Fibroblast of mammary gland (primary cell): ENCODE measurements around the gene SERTAD3.
"Not testable (repeated sequence)": the region's sequence is repeated elsewhere in the genome, so short reads cannot be mapped to it uniquely, and the experiment has no call there.

Experiments
- DNase-seq: peaks from one replicate; pipeline ENCODE4 v3.0.0-alpha.2; 2010; ENCODE audit warnings: low read depth
- H3K4me3 ChIP-seq: 2 replicates; pipeline ENCODE4 v1.5.1; 2011; ENCODE audit warnings: low read depth, mild to moderate bottlenecking, low read length, moderate library complexity; ENCODE audit not compliant: control insufficient read depth
- CTCF ChIP-seq: conservative IDR thresholded peaks from 2 replicates; pipeline ENCODE4 v1.5.1; 2011; ENCODE audit warnings: low read depth, low read length, inconsistent platforms; ENCODE audit not compliant: control insufficient read depth, insufficient read depth

Gene SERTAD3

GRCh38 chr19:40465025-40465556 is 21.0 kb upstream of the SERTAD3 start:
- peak overlapping the region; percentile 75 for H3K4me3 ChIP-seq
- DNase-seq: peak; percentile 85
- no peak for TF ChIP-seq CTCF

- peak; percentile 90 for DNase-seq
- peak overlapping the region; percentile 75 for H3K4me3 ChIP-seq
- peak; percentile 88 for TF ChIP-seq CTCF
These were observed 20.2 kb upstream of the SERTAD3 start for GRCh38 chr19:40464059-40465024.

- H3K4me3 ChIP-seq: not testable (repeated sequence)
- peak; percentile 23 for DNase-seq
These were observed 19.5 kb upstream of the SERTAD3 start for GRCh38 chr19:40463587-40464037.

GRCh38 chr19:40461669-40462221 is 17.6 kb upstream of the SERTAD3 start:
- no peak overlapping the region for H3K4me3 ChIP-seq
- no peak for DNase-seq
- no peak for TF ChIP-seq CTCF

- no peak for TF ChIP-seq CTCF
- no peak overlapping the region for H3K4me3 ChIP-seq
- DNase-seq: no peak
These were observed 16.1 kb upstream of the SERTAD3 start for GRCh38 chr19:40460185-40460584.

GRCh38 chr19:40458597-40458974 is 14.5 kb upstream of the SERTAD3 start:
- no peak overlapping the region for H3K4me3 ChIP-seq
- no peak for TF ChIP-seq CTCF
- DNase-seq: no peak
